GM12875 (cell line): ENCODE data around the gene PTPRK.

Experiments
- H3K4me3 ChIP-seq: one replicate; pipeline ENCODE4 v1.5.1; 2011; ENCODE audit warnings: low read depth, low read length, control low read depth
- TF ChIP-seq, protein P1 (sequence below): IDR thresholded peaks from 2 replicates; pipeline ENCODE4 v1.5.1; 2011; ENCODE audit warnings: low read depth, mild to moderate bottlenecking, control low read depth, inconsistent platforms, low read length, moderate library complexity, borderline replicate concordance; ENCODE audit not compliant: insufficient read depth

PTPRK gene

DNA sequence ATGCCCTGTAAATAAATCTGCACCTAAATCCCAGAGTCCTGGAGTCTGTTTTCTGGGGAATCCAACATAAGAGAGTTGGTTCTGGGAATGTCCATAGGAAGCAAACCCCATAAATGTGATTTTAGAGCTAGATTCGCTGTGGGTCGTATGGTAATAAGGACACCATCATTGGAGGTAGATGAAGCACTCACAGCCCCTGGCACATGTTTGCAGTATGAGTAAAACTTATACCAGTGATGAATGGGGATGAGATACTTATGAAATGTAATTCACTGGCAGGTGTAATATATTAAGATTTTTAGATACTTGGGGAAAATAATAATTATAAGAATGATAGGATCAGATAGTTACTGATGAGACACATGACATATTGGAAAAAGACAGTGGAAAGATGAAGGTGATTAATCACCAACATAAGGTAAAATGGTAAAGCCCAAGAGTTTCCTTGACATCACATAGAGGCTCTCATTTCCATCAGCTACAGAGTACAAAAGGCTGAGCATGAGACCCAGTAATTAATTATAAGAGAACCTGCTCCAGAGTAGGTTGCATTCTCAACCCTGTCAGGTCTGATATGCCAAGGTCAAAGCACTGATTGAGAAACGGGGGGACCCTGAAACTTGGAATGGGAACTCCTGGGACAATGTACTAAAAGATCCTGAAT lies 574.8 kb downstream of the PTPRK start:
- TF ChIP-seq, protein P1, sequence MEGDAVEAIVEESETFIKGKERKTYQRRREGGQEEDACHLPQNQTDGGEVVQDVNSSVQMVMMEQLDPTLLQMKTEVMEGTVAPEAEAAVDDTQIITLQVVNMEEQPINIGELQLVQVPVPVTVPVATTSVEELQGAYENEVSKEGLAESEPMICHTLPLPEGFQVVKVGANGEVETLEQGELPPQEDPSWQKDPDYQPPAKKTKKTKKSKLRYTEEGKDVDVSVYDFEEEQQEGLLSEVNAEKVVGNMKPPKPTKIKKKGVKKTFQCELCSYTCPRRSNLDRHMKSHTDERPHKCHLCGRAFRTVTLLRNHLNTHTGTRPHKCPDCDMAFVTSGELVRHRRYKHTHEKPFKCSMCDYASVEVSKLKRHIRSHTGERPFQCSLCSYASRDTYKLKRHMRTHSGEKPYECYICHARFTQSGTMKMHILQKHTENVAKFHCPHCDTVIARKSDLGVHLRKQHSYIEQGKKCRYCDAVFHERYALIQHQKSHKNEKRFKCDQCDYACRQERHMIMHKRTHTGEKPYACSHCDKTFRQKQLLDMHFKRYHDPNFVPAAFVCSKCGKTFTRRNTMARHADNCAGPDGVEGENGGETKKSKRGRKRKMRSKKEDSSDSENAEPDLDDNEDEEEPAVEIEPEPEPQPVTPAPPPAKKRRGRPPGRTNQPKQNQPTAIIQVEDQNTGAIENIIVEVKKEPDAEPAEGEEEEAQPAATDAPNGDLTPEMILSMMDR: no peak
- H3K4me3 ChIP-seq: no peak overlapping the region

DNA sequence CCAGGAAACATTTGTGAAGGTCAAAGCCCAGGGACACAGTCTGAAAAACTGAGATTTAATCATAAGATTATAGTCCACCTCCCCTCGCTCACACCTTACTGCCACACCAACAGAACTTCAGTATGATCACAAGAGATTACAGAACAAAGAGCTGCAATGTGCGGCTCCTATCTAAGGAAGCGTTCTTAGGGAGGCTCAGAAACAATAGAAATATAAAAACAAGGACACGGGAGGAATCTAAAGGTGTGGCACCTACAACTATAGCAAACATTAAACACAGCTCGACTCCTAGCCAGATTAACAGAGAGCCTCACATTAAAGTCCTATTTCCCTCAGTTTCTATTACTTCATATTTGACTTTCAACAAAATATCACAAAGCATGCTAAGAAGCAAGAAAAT lies 579.2 kb downstream of the PTPRK start:
- no peak overlapping the region for H3K4me3 ChIP-seq
- TF ChIP-seq, protein P1: no peak

DNA sequence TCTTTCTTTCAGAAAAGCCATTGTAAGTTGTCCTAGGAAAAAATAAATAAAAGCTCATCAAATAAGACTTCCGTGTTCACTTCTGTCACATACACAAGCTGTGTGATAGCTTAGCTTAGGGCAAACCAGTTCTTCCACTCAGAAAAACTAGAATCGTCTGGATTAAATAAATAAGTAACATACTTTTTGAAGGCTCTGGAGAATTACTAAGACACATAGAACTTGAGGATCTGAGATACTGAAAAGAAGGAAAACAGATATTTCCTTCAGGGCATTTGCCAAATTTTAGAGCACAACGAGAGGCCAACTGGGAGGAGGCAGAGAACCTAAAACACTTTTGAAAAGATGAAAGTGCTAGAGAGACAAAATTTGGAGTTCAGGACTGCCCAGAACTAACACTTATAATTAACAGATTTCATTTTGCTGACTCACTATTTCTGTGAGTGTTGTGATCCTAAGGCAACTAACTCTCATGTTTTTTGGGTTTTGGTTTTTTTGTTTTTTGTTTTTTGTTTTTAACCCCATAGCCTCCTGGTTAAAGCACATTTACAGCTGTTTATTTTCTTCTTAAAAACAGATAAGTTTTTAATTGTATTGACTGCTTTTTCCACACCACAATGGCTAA lies 580.8 kb downstream of the PTPRK start:
- TF ChIP-seq, protein P1: no peak
- H3K4me3 ChIP-seq: no peak overlapping the region

DNA sequence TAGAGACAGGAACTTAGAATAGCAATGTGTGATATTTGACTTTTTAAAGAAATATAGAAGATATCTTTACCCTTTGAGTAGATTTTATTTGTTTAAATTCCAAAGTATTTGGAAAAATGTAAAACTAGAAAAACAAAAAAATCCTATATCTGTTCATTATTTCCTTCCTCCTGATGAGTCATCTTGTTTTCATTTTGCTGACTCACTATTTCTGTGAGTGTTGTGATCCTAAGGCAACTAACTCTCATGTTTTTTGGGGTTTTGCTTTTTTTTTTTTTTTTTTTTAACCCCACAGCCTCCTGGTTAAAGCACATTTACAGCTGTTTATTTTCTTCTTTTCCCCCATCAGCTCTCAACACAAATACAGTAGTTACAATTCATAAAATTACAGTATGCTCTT lies 581.7 kb downstream of the PTPRK start:
- H3K4me3 ChIP-seq: no peak overlapping the region
- TF ChIP-seq, protein P1: no peak

DNA sequence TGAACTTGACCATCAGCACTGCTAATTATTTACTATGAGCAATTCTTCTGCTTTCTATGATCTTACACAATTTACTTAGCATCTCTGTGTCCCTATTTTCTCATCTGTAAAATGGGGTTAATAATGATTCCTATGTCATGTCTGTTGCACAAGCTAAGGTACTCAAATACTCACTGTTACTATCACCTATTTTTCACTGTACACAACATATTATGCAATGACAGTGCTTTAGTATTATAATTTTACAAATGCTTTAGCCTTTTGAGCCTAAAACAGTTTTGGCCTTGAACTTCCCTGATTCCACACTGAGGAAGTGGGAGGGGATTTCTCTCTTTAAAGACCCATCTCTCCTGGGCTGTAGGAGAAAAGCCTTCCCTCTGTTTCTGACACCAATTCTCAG lies 582.7 kb downstream of the PTPRK start:
- TF ChIP-seq, protein P1: no peak
- no peak overlapping the region for H3K4me3 ChIP-seq

DNA sequence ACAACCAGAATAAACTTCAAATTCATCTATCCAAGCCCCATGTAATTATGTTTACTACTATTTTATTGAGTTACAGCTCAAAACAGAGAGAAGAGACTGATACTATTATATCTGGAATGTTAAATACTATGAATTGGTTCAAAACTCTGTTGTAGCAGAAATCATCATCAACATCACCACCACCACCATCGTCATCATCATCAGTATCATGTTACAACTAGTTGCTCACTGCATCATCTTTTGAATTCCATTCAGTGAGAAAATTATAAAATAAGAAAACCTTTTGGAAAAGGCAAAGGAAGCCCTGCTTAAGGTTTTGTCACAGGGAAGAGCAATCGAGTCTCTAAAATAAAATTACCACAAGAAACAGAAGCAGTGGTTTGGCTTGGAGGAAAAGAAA lies 583.3 kb downstream of the PTPRK start:
- no peak overlapping the region for H3K4me3 ChIP-seq
- TF ChIP-seq, protein P1: no peak

DNA sequence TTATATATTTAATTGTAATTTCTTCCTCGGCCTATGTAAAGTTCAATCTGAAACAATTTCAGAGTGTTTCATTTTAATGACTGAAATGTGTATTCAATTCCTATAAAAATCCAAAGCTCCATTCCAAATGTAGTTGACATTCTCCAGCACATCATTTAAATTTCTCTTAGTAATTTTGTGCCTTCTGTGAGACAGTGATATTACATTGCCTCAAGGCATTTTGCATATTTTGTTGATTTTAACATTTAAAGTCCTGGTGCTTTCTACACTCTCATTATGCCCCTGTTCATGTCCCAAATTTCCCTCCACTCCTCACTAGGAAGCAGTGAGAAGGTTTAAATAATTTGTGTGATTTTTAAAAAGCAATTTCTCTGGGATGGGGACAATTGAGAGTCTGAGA lies 585.4 kb downstream of the PTPRK start:
- H3K4me3 ChIP-seq: no peak overlapping the region

More for the DNA sequence above, 585.4 kb downstream of the PTPRK start:
- TF ChIP-seq, protein P1: no peak
